ENCODE measurements around the gene TOR1B.
A peak's percentile ranks its signal among the peaks of the same experiment; 100 is the strongest.

TOR1B gene

DNA sequence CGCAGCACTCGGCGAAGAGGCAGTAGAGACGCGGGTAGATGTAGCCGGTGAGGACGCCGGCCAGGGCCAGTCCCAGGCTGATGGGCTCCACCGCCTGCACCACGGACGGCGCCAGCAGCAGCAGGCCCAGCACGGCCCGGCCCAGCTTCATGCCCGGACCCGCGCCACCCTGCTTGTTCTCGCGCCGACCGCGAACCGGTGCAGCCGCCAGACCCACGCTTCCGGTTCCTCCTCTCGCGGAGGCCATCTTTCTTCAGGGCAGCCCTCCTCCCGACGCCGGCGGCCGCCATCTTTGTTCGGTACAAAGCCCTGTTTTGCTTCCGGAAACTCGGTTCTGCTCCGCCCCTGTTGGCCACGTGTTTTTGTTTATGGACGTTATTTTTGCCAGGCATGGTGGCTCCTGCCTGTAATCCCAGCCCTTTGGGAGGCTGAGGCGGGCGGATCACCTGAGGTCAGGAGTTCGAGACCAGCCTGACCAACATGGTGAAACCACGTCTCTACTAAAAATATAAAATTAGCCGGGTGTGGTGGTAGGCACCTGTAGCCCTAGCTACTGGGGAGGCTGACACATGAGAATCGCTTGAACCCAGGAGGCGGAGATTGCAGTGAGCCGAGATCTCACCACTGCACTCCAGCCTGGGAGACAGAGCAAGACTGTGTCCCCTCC is 21.1 kb downstream of the TOR1B start, which contains the start of gene TOR1A:
TSS of gene TOR1A (minus strand) at position 202 of the 667 bp plus-strand sequence. CDS start at position 151, 51 bp downstream.
- TF ChIP-seq CTCF (conservative IDR thresholded peaks at IDR 0.05; ENCODE audit: low read depth): no peak
- POLR2A ChIA-PET (ENCODE audit: low non-redundant PET): no interaction called here
- CTCF ChIA-PET: no interaction called here
- H3K27ac ChIP-seq: peak within 1 kb of the TSS; percentile 82
- DNase-seq (ENCODE audit: low spot score): peak; percentile 95

DNA sequence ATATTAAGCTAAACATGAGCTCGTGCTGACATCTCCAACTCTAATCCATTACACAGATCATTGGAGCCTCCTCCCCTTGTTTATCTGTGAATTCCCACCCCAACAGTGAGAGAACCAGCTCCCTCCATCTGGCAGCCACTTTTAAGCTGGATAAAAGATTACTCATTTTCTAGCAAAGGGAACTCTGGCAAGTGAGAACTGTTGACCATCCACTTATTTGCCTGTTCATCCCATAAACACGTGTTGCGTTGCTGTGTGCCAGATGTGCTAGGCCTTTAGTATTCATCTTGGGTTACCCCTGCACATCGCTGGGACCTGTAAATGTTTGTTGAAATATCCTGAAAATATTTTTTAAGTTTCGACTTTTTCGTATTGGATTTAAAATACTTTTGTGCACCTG is 23.4 kb downstream of the TOR1B start:
- H3K27ac ChIP-seq: no peak overlapping the region
- no peak for TF ChIP-seq CTCF (conservative IDR thresholded peaks at IDR 0.05; ENCODE audit: low read depth)
- no peak for DNase-seq (ENCODE audit: low spot score)
- CTCF ChIA-PET: interaction anchor here (1.3 kb wide), 1 partner anchor 89 kb away, joined by 3 read pairs; no protein-coding TSS in a partner anchor
- POLR2A ChIA-PET (ENCODE audit: low non-redundant PET): no interaction called here

DNA sequence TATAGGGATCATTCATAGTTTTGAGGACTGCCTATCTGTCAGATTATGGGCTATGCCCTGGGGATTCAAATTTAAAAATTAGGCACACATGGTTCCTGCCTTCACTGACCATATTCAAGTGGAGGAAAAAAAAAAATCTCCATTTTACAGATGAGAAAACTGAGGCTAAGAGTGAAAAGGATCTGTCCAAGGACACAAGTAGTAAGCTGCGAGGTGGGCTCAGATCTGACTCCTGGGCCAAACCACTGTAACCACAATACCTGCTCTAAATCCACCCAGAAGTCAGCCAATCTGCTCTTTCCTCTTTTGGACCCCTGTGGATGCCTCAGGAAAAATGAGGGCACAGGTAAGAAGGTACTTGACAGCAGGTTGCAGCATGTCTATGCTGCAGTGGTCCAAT is 23.8 kb downstream of the TOR1B start:
- CTCF ChIA-PET: interaction anchor here (1.3 kb wide), 1 partner anchor 89 kb away, joined by 3 read pairs; no protein-coding TSS in a partner anchor
- TF ChIP-seq CTCF (conservative IDR thresholded peaks at IDR 0.05; ENCODE audit: low read depth): no peak
- no peak overlapping the region for H3K27ac ChIP-seq
- no peak for DNase-seq (ENCODE audit: low spot score)
- POLR2A ChIA-PET (ENCODE audit: low non-redundant PET): no interaction called here

DNA sequence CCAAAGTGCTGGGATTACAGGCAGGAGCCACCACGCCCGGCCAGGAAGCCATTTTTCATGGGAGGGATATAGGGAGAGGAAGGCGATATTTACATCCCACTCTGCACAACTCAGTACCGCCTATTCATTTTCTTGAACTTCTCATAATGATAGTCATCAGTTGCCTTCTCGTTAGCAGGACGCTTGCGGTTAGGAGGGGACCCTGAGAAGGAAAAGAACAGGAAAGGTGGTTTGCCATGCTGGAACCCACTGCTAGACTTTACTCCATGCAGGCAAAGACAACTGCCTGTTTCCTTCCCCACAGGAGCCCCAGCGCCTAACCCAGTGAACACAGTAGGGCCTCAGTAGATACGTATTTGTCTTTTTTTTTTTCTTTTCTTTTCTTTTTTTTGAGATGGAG is 25.1 kb downstream of the TOR1B start:
- peak overlapping the region; percentile 12 for H3K27ac ChIP-seq
- DNase-seq (ENCODE audit: low spot score): no peak
- no peak for TF ChIP-seq CTCF (conservative IDR thresholded peaks at IDR 0.05; ENCODE audit: low read depth)
- CTCF ChIA-PET: interaction anchor here (0.6 kb wide), 1 partner anchor 161 kb away, joined by 3 read pairs; no protein-coding TSS in a partner anchor
- POLR2A ChIA-PET (ENCODE audit: low non-redundant PET): interaction anchor here (0.7 kb wide), 1 partner anchor 88 kb away, joined by 4 read pairs; no protein-coding TSS in a partner anchor

- DNase-seq (ENCODE audit: low spot score): no peak
- CTCF ChIA-PET: interaction anchor here (0.6 to 0.7 kb wide), 2 partner anchors 40 to 162 kb away, joined by 3 to 5 read pairs; no protein-coding TSS in a partner anchor
- no peak for TF ChIP-seq CTCF (conservative IDR thresholded peaks at IDR 0.05; ENCODE audit: low read depth)
- POLR2A ChIA-PET (ENCODE audit: low non-redundant PET): interaction anchor here (0.7 kb wide), 1 partner anchor 89 kb away, joined by 4 read pairs; no protein-coding TSS in a partner anchor
- no peak overlapping the region for H3K27ac ChIP-seq
Observed at GRCh38 chr9:129828969-129829368, 26.0 kb downstream of the TOR1B start.

GRCh38 chr9:129832982-129833381 is 30.0 kb downstream of the TOR1B start:
- DNase-seq (ENCODE audit: low spot score): no peak
- no peak overlapping the region for H3K27ac ChIP-seq
- ChIA-PET POLR2A (ENCODE audit: low non-redundant PET) (no interaction called here), CTCF (interaction anchor here (0.6 kb wide), 1 partner anchor 95 kb away, joined by 3 read pairs; no protein-coding TSS in a partner anchor)
- no peak for TF ChIP-seq CTCF (conservative IDR thresholded peaks at IDR 0.05; ENCODE audit: low read depth)
